Measurements from ENCODE around the gene BANF2. TPM values are rescaled to one million over a fixed set of nuclear protein-coding genes. Genes with fewer than 3 reads are reported as not detected.

BANF2 gene
- total RNA-seq, 1 experiment from 2014 or later = not detected

GRCh38 chr20:17694767-17695166 lies 5.0 kb upstream of the BANF2 start:
- Histone ChIP-seq H2BK20ac (ENCODE audit: low read depth, low read length, poor library complexity, severe bottlenecking) (no peak overlapping the region), H3K4me2 (ENCODE audit: insufficient read depth, insufficient read length, low read length) (no peak overlapping the region), H2BK120ac (ENCODE audit: low read depth, low read length, poor library complexity, severe bottlenecking) (no peak overlapping the region), H2BK15ac (ENCODE audit: low read depth, low read length) (no peak overlapping the region), H4K91ac (ENCODE audit: insufficient read length, low read depth, low read length) (no peak overlapping the region), H2BK5ac (ENCODE audit: insufficient read length, low read length) (no peak overlapping the region), H3K18ac (ENCODE audit: insufficient read length, low read depth, low read length) (no peak overlapping the region), H3K27ac (ENCODE audit: insufficient read length, low read depth, low read length) (no peak overlapping the region), H2BK12ac (ENCODE audit: insufficient read length, low read depth, low read length) (no peak overlapping the region), H3K56ac (ENCODE audit: insufficient read length, low read depth, low read length) (no peak overlapping the region), H3K79me2 (ENCODE audit: insufficient read depth, low read length) (no peaks in the 10 kb centered on the region), H3K79me1 (ENCODE audit: insufficient read depth, low read depth, low read length, poor library complexity, severe bottlenecking) (no peaks in the 10 kb centered on the region), H3K14ac (ENCODE audit: insufficient read depth, low read length) (no peak overlapping the region), H2AK5ac (ENCODE audit: insufficient read length, low read length) (no peak overlapping the region), H3K27me3 (ENCODE audit: insufficient read depth, low read length) (no peaks in the 10 kb centered on the region), H4K20me1 (ENCODE audit: control insufficient read depth, insufficient read depth, insufficient read length) (no peaks in the 10 kb centered on the region), H3K4ac (ENCODE audit: low read depth, low read length) (no peak overlapping the region), H4K5ac (ENCODE audit: insufficient read length, low read depth, low read length) (no peak overlapping the region), H3T11ph (ENCODE audit: low read length) (no peak overlapping the region), H3K9ac (ENCODE audit: extremely low read depth, insufficient read length, low read length) (no peak overlapping the region), H3K23ac (ENCODE audit: insufficient read length, low read depth, low read length) (no peak overlapping the region), H3K4me1 (ENCODE audit: insufficient read depth, low read length) (peaks cover 8% of the 10 kb centered on the region; the same call in 1 of the 2 replicates), H3K23me2 (ENCODE audit: insufficient read length, low read depth, low read length, poor library complexity, severe bottlenecking) (no peaks in the 10 kb centered on the region), H4K8ac (replicated peaks; ENCODE audit: insufficient read length, low read depth, low read length) (no peak overlapping the region), H2AFZ (ENCODE audit: low read length) (no peak overlapping the region), H3K9me3 (ENCODE audit: control insufficient read depth, low read depth, low read length) (no peaks in the 10 kb centered on the region)
- H3K9me3 Mint-ChIP-seq = peaks cover 0 to 5% of the 10 kb centered on the region in 2 experiments; a peak in 3 of 5 replicates
- TF ChIP-seq CTCF (conservative IDR thresholded peaks at IDR 0.05) = no peak
- no CpG with 5 or more reads among the region's 3 CpGs for WGBS (ENCODE audit: extremely low coverage, insufficient read length, low lambda C conversion rate)
- H3K4me1 Mint-ChIP-seq = peaks cover 10% of the 10 kb centered on the region in 2 experiments
- no peak overlapping the region for H3K27ac Mint-ChIP-seq
- DNase-seq = no peak
- no peak overlapping the region for H3K4me3 Mint-ChIP-seq
- peaks cover 15% of the 10 kb centered on the region for H3K27me3 Mint-ChIP-seq (ENCODE audit: low read depth)
- peaks cover 0 to 3% (median 2%) of the 10 kb centered on the region in 3 experiments; a peak in 3 of 7 replicates for H3K36me3 Mint-ChIP-seq (ENCODE audit: insufficient read depth in 1 of 3, low read depth in 3 of 3)
